GM15510 (cell line): Measurements from ENCODE around the gene MAST4.

Experiments used
- POLR2A ChIP-seq: IDR thresholded peaks from 3 replicates; pipeline ENCODE4 v1.6.1; 2011; ENCODE audit warnings: borderline replicate concordance; ENCODE audit not compliant: insufficient read length; ENCODE audit errors: extremely low read depth

The MAST4 gene

GRCh38 chr5:66979738-66980137 is 383.5 kb downstream of the MAST4 start:
- TF ChIP-seq POLR2A: no peak

GRCh38 chr5:66981266-66982055 is 385.3 kb downstream of the MAST4 start:
- no peak for TF ChIP-seq POLR2A

- no peak for TF ChIP-seq POLR2A
Observed at GRCh38 chr5:66982056-66982387, 385.8 kb downstream of the MAST4 start.

- TF ChIP-seq POLR2A: no peak
Observed at GRCh38 chr5:66982470-66982869, 386.3 kb downstream of the MAST4 start.

GRCh38 chr5:66985417-66985816 is 389.2 kb downstream of the MAST4 start:
- TF ChIP-seq POLR2A: no peak

GRCh38 chr5:66986009-66986408 is 389.8 kb downstream of the MAST4 start:
- TF ChIP-seq POLR2A: no peak

DNA sequence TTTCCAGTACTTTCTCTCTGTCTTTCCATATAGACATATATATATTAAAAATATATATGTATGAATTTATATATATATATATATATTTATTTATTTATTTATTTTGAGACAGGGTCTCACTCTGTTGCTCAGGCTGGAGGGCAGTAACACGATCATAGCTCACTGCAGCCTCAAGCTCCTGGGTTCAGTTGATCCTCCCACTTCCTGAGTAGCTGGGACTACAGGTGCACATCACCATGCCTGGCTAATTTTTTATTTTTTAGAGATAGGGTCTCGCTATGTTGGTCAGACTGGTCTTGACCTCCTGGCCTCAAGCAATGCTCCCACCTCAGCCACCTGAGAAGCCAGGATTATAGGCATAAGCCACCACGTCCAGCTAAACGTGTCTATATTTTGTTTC is 390.3 kb downstream of the MAST4 start:
- TF ChIP-seq POLR2A: no peak

DNA sequence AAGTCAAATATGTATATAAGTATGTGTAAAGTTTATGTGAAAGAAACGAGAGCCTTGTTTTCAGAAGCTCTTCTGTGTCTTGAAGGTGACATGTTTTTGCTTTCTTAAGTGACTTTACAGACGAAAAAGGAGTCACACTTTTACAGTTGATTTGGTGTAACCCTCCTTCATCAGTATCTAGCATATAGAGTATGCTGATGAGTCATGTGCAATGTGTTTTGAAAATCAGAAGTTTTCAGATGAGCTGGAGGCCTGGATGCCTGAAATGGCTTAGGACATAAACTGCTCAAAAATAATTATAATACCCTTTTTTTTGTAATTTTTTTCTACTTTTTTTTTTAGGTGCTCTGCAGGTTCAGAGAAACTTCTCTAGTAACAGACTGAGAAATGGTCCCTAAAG is 390.9 kb downstream of the MAST4 start:
- no peak for TF ChIP-seq POLR2A

GRCh38 chr5:66987540-66987939 is 391.3 kb downstream of the MAST4 start:
- TF ChIP-seq POLR2A: no peak

DNA sequence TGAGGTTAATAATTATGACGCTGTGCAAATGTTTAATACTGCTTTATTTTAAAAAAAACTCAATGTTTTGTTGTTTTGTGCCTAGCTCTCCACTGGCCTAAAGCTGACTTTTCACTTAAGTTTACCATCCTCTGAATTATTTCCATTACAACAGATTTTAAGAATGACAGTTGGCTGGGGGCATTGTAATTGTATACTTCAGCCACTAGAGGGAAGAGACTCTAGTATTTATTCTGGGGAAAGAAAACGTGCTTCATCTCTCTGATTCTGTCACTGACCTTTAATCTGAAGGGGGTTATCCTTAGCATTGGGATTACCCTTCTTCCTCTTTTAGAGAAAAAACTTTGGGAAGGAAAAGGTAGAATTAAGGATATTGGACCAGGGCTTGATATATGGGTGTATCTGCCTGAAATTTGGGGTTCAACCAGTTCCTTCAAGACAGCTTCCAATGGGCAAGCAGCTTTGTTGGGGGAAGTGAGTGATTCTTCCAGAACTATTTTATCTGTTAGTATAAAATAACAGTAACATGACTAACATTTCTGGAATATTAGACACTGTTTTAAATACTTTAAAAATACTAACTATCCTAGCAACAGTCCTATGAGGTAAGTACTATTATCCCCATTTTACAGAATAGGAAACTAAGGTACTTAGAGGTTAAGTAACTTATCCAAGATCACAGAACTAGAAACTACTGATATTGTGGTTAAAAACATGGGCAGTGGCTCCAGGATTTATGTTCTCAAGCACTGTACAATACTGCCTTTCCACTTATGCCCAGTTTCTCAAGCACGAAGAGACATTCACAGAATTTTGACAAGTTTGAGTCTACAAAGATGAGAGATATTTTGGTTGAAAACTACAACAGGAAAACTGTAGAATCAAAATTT is 392.0 kb downstream of the MAST4 start:
- no peak for TF ChIP-seq POLR2A

GRCh38 chr5:66989286-66989685 is 393.1 kb downstream of the MAST4 start:
- TF ChIP-seq POLR2A: no peak

DNA sequence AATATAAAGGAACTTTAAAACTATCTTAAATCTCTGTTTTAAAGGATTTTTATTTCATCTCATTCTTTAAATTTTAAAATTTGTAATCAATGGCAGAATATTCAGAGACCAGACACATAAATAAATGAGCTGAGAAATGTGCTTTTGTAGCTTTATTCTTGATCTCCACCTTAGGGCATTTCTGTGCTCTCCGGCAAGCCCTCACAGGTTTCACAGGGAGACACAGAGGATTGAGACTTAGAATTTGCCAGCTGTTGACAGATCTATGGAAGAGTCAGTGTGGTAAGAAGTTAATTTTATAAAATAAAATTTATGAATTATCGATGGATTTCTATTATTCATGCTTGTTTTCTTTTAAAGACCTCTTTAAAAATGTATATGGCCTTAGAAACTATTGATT is 393.6 kb downstream of the MAST4 start:
- TF ChIP-seq POLR2A: no peak

- no peak for TF ChIP-seq POLR2A
Observed at GRCh38 chr5:66991746-66992145, 395.6 kb downstream of the MAST4 start.

DNA sequence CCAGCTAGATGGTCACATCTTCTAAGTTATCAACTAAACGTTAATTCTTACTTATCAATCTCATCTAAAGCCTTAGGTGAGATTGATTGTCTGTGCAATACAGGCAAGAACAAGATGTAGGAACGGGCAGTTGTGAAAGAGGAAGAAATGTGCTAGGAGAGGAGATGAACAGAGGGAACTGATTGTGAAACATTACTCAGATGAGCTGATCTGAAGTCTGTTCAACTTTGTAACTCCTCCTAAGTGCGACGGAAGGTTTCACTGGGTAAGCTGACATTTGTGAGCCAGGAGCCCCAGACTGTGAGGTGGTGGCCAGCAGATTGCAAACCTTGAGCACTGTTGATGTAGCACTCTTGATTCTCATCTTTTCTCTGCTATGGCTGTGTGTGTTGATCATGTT is 396.4 kb downstream of the MAST4 start:
- no peak for TF ChIP-seq POLR2A

DNA sequence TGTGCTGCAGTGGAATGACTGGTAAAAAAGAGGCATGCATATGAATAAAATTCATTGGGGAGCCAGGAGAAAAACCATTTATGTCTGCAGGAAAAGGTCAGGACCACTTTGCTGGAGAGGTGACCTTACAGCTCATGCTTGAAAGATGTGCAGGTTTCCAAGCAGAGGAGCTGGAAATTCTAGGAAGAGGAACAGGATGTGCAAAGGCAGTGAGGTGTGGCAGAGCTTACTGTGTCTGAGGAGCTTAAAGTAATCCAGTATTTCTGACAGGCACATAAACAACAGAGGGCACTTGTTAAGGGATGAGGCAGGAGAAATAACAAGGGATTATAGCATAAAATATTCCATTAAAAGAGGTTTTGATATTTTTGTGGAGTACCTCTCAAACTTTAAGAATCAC is 397.3 kb downstream of the MAST4 start:
- TF ChIP-seq POLR2A: no peak

- TF ChIP-seq POLR2A: no peak
Observed at GRCh38 chr5:66993882-66994281, 397.7 kb downstream of the MAST4 start.

DNA sequence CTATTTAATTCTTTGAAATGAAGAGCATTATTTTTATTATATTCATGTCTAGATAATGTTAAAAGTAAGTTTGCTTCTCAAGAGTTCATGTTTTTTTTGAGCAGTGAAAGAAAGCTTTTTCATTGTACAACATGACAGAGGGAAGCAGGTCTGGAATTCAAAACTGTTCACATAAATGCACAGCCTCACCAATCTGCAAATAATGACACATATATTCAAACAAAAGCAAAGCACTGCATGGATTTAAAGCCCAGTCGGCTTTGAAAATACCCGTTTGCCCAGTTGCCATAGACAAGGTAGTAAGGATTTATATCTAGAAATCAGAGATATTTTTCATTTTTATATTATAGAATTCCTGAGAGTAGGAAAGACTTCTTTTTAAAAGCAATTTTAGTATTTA is 398.6 kb downstream of the MAST4 start:
- no peak for TF ChIP-seq POLR2A
